ENCODE results near the gene PTGDR.

DNA sequence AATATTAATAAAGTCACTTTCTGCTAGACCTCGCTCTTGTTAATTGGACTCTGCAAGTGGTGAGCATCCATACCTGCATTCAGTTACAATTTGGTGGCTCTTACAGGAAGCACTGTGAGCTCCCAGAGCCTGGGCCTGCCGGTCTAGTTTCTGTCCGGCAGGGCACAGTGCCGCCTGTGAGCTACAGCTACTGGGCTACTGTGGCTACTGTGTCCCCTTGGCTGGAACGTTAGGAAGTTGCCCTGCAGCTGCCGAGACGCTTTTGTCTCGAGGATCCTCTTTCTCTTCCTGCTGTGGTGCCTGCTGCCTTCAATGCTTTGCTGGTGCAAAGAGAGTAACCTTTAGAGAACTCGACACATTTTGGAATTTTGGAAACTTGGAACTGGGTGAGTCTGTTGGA, 44.6 kb upstream of the PTGDR start:
- TF ChIP-seq, protein P1, sequence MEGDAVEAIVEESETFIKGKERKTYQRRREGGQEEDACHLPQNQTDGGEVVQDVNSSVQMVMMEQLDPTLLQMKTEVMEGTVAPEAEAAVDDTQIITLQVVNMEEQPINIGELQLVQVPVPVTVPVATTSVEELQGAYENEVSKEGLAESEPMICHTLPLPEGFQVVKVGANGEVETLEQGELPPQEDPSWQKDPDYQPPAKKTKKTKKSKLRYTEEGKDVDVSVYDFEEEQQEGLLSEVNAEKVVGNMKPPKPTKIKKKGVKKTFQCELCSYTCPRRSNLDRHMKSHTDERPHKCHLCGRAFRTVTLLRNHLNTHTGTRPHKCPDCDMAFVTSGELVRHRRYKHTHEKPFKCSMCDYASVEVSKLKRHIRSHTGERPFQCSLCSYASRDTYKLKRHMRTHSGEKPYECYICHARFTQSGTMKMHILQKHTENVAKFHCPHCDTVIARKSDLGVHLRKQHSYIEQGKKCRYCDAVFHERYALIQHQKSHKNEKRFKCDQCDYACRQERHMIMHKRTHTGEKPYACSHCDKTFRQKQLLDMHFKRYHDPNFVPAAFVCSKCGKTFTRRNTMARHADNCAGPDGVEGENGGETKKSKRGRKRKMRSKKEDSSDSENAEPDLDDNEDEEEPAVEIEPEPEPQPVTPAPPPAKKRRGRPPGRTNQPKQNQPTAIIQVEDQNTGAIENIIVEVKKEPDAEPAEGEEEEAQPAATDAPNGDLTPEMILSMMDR (IDR thresholded peaks at IDR 0.05; ENCODE audit: insufficient read depth, low read depth, low read length), result no peak
- no peak for TF ChIP-seq EZH2 (IDR thresholded peaks at IDR 0.05; ENCODE audit: insufficient read depth, low read length)
